Activated CD4-positive, alpha-beta T cell treated with anti-CD3 and anti-CD28 coated beads, Interleukin-2, amount 10 ng/mL, durations not matched to agents 24 days and 14 days (primary cell): Measurements from ENCODE around the gene HS3ST3B1. TPM values are rescaled to one million over a fixed set of nuclear protein-coding genes. Genes with fewer than 3 reads are reported as not detected.

Source experiments
- DNase-seq: peaks from one replicate; pipeline ENCODE4 v3.0.0; 2022
- H3K27ac Mint-ChIP-seq: one replicate; pipeline ENCODE4 v1.8.0; 2022; ENCODE audit warnings: mild to moderate bottlenecking, mixed read lengths
- H3K27me3 Mint-ChIP-seq: one replicate; pipeline ENCODE4 v1.8.0; 2022; ENCODE audit warnings: mixed read lengths
- H3K36me3 Mint-ChIP-seq: one replicate; pipeline ENCODE4 v1.8.0; 2022; ENCODE audit warnings: low read depth, mild to moderate bottlenecking, mixed read lengths
- H3K4me1 Mint-ChIP-seq: one replicate; pipeline ENCODE4 v1.8.0; 2021; ENCODE audit warnings: mixed read lengths
- H3K4me3 Mint-ChIP-seq: one replicate; pipeline ENCODE4 v1.8.0; 2022; ENCODE audit warnings: mild to moderate bottlenecking, moderate library complexity, mixed read lengths
- H3K9me3 Mint-ChIP-seq: one replicate; pipeline ENCODE4 v1.8.0; 2021; ENCODE audit warnings: mixed read lengths
- intact Hi-C: fragments of 100-400 bp; cut with micrococcal nuclease; formaldehyde crosslinking; loops from one replicate; pipeline ENCODE4 v1.15.1; 2023
- total RNA-seq: library from RNA; stranded (reverse); gene quantifications from 2 replicates; pipeline ENCODE4 v1.2.3, GENCODE V29; 2022

HS3ST3B1 gene
- total RNA-seq, 1 donor from 2014 or later, result 20.8 TPM

DNA sequence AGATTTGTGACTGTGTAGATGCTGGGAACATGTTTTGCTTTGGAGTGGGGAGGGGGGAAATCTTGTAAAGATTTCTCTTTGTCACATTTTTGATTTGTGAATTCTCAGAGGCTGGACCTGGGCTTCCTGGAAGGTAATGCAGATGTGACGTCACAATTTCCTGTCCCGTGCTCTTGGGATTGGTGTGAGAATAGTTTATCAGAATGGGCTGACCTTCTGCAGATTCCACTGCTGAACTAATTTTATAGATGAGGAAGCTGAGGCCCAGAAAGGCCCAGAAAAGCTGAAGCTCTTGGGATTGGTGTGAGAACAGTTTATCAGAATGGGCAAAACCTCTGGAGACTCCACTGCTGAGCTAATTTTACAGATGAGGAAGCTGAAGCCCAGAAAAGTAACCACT lies 34.0 kb downstream of the HS3ST3B1 start:
- H3K36me3 Mint-ChIP-seq, result peaks cover 26% of the 10 kb centered on the region
- no peaks in the 10 kb centered on the region for H3K9me3 Mint-ChIP-seq
- H3K27ac Mint-ChIP-seq, result peak overlapping the region; percentile 63
- no peak for DNase-seq
- no peaks in the 10 kb centered on the region for H3K27me3 Mint-ChIP-seq
- intact Hi-C loops, result loop anchor here (5.0 to 10.0 kb wide), 2 partner anchors 92 to 220 kb away; no protein-coding TSS in a partner anchor
- no peak overlapping the region for H3K4me3 Mint-ChIP-seq
- H3K4me1 Mint-ChIP-seq, result peaks cover 63% of the 10 kb centered on the region

DNA sequence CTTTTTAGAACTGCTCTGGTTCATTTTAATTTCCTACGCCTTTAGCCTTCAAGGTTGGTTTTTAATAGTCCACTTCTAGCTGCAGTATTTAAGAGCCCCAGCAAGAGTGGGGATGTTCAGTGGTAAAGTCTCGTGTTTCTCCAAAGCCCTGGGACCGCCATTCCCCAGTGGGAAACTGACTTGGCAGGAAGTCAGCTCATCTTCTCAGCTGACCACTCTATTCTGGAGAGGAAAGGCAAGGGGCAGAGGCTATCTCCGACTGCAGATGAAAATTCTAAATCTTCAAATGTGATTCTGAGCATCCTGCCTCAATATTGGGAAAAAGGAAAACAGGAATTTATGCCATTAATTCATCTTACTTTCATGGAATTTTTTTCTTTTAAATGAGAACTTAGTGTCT lies 35.5 kb downstream of the HS3ST3B1 start:
- H3K4me1 Mint-ChIP-seq, result peaks cover 62% of the 10 kb centered on the region
- intact Hi-C loops, result loop anchor here (2.0 to 10.0 kb wide), 3 partner anchors 16 to 218 kb away; no protein-coding TSS in a partner anchor
- H3K27ac Mint-ChIP-seq, result no peak overlapping the region
- peaks cover 24% of the 10 kb centered on the region for H3K36me3 Mint-ChIP-seq
- H3K4me3 Mint-ChIP-seq, result no peak overlapping the region
- H3K27me3 Mint-ChIP-seq, result no peaks in the 10 kb centered on the region
- no peaks in the 10 kb centered on the region for H3K9me3 Mint-ChIP-seq
- DNase-seq, result no peak

- Mint-ChIP-seq H3K4me1 (peaks cover 60% of the 10 kb centered on the region), H3K9me3 (no peaks in the 10 kb centered on the region), H3K36me3 (peaks cover 17% of the 10 kb centered on the region), H3K27me3 (no peaks in the 10 kb centered on the region), H3K4me3 (peak overlapping the region; percentile 39), H3K27ac (peak overlapping the region; percentile 86)
- intact Hi-C loops, result loop anchor here (1.0 to 10.0 kb wide), 5 partner anchors 17 to 218 kb away; no protein-coding TSS in a partner anchor
- DNase-seq, result peak; percentile 58
These were observed 36.8 kb downstream of the HS3ST3B1 start for GRCh38 chr17:14337596-14338079.

- DNase-seq, result no peak
- peak overlapping the region; percentile 48 for H3K27ac Mint-ChIP-seq
- no peaks in the 10 kb centered on the region for H3K27me3 Mint-ChIP-seq
- H3K4me1 Mint-ChIP-seq, result peaks cover 36% of the 10 kb centered on the region
- H3K36me3 Mint-ChIP-seq, result peaks cover 25% of the 10 kb centered on the region
- no peak overlapping the region for H3K4me3 Mint-ChIP-seq
- no peaks in the 10 kb centered on the region for H3K9me3 Mint-ChIP-seq
- intact Hi-C loops, result no loop called here
These were observed 40.2 kb downstream of the HS3ST3B1 start for GRCh38 chr17:14340857-14341754.

- Mint-ChIP-seq H3K36me3 (peaks cover 28% of the 10 kb centered on the region), H3K27me3 (no peaks in the 10 kb centered on the region)
These were observed 41.0 kb downstream of the HS3ST3B1 start for GRCh38 chr17:14341866-14342265.

DNA sequence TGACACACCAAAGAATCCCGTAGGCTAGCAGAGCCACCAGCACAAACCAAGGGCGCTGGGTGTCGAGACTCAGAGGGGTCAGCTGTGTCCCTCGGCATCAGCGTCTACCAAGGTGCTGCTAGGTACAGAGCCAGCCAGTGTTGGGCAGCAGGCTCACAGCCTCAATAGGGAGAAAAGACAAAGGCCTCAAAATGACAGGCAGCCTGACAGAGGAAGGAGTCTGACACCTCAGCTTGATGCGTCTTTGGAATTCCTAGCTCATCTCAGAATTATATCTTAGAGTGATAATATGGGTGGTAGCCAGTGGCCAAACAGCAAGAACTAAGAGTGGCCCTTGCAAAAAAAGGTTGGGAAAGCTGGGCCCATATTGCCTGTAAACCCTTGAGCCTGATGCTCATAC lies 45.9 kb downstream of the HS3ST3B1 start:
- Mint-ChIP-seq H3K4me1 (peaks cover 12% of the 10 kb centered on the region), H3K9me3 (no peaks in the 10 kb centered on the region), H3K36me3 (peaks cover 39% of the 10 kb centered on the region), H3K27me3 (no peaks in the 10 kb centered on the region), H3K27ac (no peak overlapping the region), H3K4me3 (no peak overlapping the region)
- DNase-seq, result no peak
- intact Hi-C loops, result no loop called here

More at GRCh38 chr17:14341866-14342265, 41.0 kb downstream of the HS3ST3B1 start:
- peaks cover 32% of the 10 kb centered on the region for H3K4me1 Mint-ChIP-seq
- no peak for DNase-seq
- H3K9me3 Mint-ChIP-seq, result no peaks in the 10 kb centered on the region
- no peak overlapping the region for H3K4me3 Mint-ChIP-seq
- no peak overlapping the region for H3K27ac Mint-ChIP-seq
- intact Hi-C loops, result no loop called here

DNA sequence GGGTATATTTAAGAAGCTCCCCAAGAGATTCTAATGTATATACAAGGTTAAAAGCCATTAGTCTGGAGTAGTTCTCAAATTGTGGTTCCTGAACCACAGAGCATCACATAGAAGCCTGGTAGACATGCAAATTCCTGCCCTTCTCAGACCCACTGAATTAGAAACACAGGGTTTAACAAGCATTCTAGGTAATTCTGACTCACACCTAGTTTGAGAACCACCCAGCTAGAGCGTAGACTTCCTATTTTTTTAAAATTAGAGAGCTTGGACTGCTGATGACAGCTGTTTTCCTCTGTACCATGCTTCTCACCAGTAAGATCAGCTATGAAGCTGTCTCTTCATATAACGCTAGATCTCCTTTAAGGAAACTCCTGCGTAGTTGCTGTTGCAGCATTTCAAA lies 50.6 kb downstream of the HS3ST3B1 start:
- intact Hi-C loops, result no loop called here
- Mint-ChIP-seq H3K36me3 (peaks cover 27% of the 10 kb centered on the region), H3K4me3 (no peak overlapping the region), H3K4me1 (peaks cover 13% of the 10 kb centered on the region), H3K9me3 (no peaks in the 10 kb centered on the region), H3K27me3 (no peaks in the 10 kb centered on the region), H3K27ac (no peak overlapping the region)
- no peak for DNase-seq

- Mint-ChIP-seq H3K27ac (no peak overlapping the region), H3K9me3 (no peaks in the 10 kb centered on the region), H3K4me1 (peaks cover 12% of the 10 kb centered on the region), H3K36me3 (peaks cover 23% of the 10 kb centered on the region), H3K4me3 (no peak overlapping the region), H3K27me3 (no peaks in the 10 kb centered on the region)
- intact Hi-C loops, result no loop called here
- no peak for DNase-seq
These were observed 51.3 kb downstream of the HS3ST3B1 start for GRCh38 chr17:14352136-14352535.

DNA sequence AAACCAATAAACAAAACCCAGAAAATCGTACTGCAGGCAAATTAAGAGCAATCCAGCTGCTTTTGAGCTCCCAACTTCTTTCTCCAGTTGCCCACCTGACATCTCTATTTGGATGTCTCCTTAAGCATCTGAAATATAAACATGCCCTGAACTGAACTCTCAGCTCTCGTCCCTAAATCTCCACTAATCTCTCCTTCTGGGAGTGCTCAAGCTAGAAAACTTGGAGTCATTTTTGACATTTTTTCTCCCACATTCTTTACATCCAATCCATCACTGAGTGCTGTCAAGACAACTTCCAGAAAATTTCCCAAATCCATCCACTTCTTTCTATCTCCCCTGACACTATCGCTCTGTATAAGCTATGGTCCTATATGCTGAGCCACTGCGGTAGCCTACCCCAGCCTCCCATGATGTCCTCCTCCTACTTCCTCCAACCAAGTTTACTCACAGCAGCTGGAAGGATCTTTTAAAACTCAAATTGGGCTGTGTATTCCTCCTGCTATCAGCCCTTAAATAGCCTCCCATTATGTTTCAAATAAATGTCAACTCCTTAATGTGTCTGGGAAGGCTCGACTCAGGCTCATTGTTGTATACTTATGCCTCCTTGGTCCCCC lies 53.1 kb downstream of the HS3ST3B1 start:
- H3K36me3 Mint-ChIP-seq, result peaks cover 10% of the 10 kb centered on the region
- intact Hi-C loops, result no loop called here
- no peak overlapping the region for H3K27ac Mint-ChIP-seq

DNA sequence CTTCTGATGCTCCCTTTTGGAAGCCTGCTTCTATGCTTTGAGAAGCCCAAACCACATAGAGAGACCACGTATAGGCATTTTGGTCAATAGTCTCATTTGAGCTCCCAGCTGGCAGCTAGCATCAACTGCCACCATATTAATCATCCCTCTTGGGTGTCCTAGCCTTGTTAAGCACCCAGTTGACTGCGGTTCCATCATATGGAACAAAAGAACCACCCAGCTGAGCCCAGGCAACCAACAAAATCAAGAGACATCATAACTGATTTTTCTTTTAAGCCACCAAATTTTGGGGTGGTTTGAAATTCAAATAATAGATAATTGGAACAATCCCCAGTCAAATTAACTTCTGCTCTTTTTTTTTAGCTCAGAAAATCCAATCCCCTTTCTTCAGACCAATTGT lies 53.9 kb downstream of the HS3ST3B1 start:
- Mint-ChIP-seq H3K27me3 (no peaks in the 10 kb centered on the region), H3K9me3 (no peaks in the 10 kb centered on the region), H3K27ac (no peak overlapping the region), H3K4me1 (peaks cover 9% of the 10 kb centered on the region), H3K4me3 (no peak overlapping the region), H3K36me3 (peaks cover 6% of the 10 kb centered on the region)
- intact Hi-C loops, result no loop called here
- DNase-seq, result no peak

More for the DNA sequence above, 53.1 kb downstream of the HS3ST3B1 start:
- Mint-ChIP-seq H3K27me3 (no peaks in the 10 kb centered on the region), H3K9me3 (no peaks in the 10 kb centered on the region), H3K4me1 (peaks cover 6% of the 10 kb centered on the region), H3K4me3 (no peak overlapping the region)
- no peak for DNase-seq

DNA sequence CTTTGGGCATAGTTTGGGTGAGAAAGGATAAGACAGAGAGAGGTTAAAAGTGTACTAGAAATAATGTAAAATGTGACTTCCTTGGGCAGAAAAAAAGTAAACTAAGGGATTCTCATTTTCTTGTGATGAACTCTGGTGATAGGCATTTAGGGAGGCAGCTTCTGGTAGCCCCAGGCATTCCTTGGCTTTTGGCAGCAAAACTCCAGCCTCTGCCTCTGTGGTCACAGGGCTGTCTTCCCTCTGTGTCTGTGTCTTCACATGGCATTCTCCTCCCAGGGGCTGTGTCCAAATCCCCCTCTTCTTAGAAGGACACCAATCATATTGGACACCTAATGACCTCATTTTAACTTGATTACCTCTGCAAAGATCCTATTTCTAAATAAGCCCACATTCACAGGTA lies 54.7 kb downstream of the HS3ST3B1 start:
- intact Hi-C loops, result no loop called here
- H3K27ac Mint-ChIP-seq, result no peak overlapping the region
- DNase-seq, result no peak
- H3K4me1 Mint-ChIP-seq, result peaks cover 6% of the 10 kb centered on the region
- no peaks in the 10 kb centered on the region for H3K36me3 Mint-ChIP-seq
- H3K9me3 Mint-ChIP-seq, result no peaks in the 10 kb centered on the region
- no peak overlapping the region for H3K4me3 Mint-ChIP-seq
- no peaks in the 10 kb centered on the region for H3K27me3 Mint-ChIP-seq

- peaks cover 3% of the 10 kb centered on the region for H3K4me1 Mint-ChIP-seq
- H3K36me3 Mint-ChIP-seq, result no peaks in the 10 kb centered on the region
- H3K4me3 Mint-ChIP-seq, result no peak overlapping the region
- H3K27me3 Mint-ChIP-seq, result no peaks in the 10 kb centered on the region
- no peak overlapping the region for H3K27ac Mint-ChIP-seq
- no peak for DNase-seq
- intact Hi-C loops, result no loop called here
- H3K9me3 Mint-ChIP-seq, result no peaks in the 10 kb centered on the region
These were observed 58.5 kb downstream of the HS3ST3B1 start for GRCh38 chr17:14359163-14360020.

- DNase-seq, result no peak
- peaks cover 3% of the 10 kb centered on the region for H3K4me1 Mint-ChIP-seq
- no peak overlapping the region for H3K27ac Mint-ChIP-seq
- intact Hi-C loops, result no loop called here
- no peak overlapping the region for H3K4me3 Mint-ChIP-seq
- no peaks in the 10 kb centered on the region for H3K9me3 Mint-ChIP-seq
- H3K27me3 Mint-ChIP-seq, result no peaks in the 10 kb centered on the region
- H3K36me3 Mint-ChIP-seq, result no peaks in the 10 kb centered on the region
These were observed 60.0 kb downstream of the HS3ST3B1 start for GRCh38 chr17:14360856-14361255.
